Erythroblast (primary cell): ENCODE data around the gene TAS2R60.

Experiments used
- DNase-seq, 2 experiments: peaks; one replicate each; lab custom pipeline; 2025; lab: John Stamatoyannopoulos, UW
- GATA1 ChIP-seq: IDR thresholded peaks from 2 replicates; pipeline ENCODE4 v1.6.1; 2011; ENCODE audit warnings: low read depth, mild to moderate bottlenecking, control low read depth, low read length, moderate library complexity
- POLR2A ChIP-seq: IDR thresholded peaks from 2 replicates; pipeline ENCODE4 v1.6.1; 2011; ENCODE audit warnings: mild to moderate bottlenecking, low read length

Gene TAS2R60

DNA sequence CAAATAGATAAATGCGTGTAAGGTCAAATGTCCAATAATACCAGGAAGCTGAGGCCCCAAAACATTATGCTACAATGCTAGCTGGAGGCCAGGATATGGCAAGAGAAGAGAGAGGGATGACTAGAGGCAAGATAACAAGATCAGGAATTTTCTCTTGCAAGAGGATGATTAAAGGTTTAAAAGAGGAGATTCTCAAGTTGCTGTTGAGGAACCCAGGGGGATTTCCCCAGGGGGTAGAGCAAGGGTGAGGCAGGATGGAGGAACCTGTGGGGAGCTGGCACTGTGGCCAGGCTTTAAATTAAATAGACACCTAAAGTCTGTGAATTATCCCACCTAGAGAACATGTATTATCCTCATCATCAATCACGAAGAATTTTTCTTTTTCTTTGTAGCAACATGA lies 3.4 kb upstream of the TAS2R60 start:
- TF ChIP-seq GATA1 (no peak), POLR2A (no peak)
- DNase-seq, result no peak

DNA sequence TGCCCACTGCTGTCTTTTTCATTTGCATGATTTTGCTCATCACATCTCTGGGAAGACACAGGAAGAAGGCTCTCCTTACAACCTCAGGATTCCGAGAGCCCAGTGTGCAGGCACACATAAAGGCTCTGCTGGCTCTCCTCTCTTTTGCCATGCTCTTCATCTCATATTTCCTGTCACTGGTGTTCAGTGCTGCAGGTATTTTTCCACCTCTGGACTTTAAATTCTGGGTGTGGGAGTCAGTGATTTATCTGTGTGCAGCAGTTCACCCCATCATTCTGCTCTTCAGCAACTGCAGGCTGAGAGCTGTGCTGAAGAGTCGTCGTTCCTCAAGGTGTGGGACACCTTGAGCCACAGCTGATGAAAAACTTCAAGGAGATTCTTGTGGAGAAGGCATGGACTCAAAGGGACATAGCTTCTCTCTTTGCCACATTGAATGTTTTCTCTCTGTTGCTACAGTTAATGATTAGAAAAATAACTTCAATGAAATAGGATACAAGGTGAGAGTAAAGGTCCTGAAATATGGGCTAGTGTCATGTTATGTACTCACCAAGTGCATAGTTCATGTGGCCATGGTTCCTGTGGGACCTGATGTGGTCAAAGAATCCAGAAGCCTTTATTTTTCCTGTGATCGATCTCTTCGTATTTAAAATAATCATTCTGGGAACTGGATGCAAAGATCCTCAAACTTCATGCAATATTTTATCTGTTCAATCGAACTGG lies 970 bp downstream of the TAS2R60 start:
- DNase-seq, result no peak
- no peak for TF ChIP-seq POLR2A
- TF ChIP-seq GATA1, result no peak

DNA sequence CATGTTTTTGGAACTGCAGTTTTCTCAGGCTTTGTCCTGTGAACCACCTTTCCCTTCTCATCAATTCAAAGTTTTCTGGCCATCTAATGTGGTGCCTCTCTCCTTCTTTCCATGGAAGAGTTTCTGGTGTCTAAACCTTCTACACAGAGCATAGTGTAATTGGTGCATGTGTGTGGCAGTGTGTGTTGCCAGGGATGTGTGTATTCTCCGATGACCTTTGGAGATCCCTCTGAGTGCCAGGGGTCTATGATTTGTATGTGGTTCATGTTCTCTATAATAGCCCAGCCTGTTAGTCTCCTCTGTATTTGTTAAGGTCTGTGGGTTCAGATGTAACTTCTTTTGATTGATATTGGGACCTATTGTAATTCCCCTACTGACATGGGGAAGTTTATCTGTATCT lies 1.5 kb downstream of the TAS2R60 start:
- no peak for TF ChIP-seq POLR2A
- no peak for TF ChIP-seq GATA1

DNA sequence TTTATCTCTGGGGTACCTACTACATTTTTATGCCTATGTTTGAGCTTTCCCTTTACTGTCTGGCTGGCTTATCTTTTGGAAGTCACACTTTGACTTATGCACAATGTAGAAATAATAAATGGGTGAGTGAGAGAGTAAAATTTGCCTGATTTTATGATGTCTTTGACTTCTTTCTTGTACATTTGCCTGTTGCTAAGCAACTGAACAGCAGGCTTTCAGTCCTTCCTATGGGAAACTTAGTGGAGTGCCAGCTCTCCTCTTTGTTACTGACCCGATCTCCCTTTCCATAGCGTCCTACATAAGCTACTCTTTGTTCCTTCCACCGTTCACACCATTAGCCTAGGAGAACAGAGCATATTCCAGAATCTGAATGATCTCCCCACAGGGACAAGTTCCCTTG lies 4.2 kb downstream of the TAS2R60 start:
- DNase-seq, result no peak
- no peak for TF ChIP-seq GATA1
- no peak for TF ChIP-seq POLR2A

More for the DNA sequence above, 1.5 kb downstream of the TAS2R60 start:
- no peak for DNase-seq

DNA sequence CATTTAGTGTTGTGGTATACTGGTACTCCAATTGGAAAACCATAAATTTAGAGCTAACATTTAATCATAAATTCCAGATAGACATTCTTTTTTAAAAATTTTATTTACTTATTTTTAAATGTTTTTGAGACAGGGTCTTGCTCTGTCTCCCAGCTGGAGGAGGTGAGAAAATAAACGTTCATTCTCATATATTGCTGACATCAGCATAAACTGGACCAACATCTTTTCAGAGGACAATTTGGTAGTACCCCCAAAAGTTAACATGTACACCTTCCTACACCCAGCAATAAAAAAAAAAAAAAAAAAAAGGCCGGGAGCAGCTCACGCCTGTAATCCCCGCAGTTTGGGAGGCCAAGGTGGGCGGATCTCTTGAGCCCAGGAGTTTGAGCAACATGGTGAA lies 5.2 kb downstream of the TAS2R60 start:
- no peak for DNase-seq
- TF ChIP-seq GATA1, result no peak
- TF ChIP-seq POLR2A, result no peak

DNA sequence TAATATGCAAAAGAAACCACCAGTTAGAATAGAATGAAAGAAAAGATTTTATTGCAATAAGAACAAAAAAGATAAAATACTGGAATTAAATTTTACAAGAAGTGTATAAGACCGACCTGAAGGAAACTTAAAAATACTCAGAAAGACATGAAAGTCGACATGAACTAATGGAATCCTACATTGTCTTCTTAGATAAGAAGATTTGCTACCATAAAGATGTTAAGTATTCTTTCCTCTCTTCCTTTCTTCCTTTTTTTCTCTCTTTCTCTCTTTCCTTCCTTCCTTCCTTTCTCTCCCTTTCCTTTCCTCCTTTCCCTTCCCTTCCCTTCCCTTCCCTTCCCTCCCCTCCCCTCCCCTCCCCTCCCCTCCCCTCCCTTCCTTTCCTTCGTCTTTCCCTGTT lies 6.5 kb downstream of the TAS2R60 start:
- DNase-seq, result no peak
- no peak for TF ChIP-seq POLR2A
- TF ChIP-seq GATA1, result no peak

DNA sequence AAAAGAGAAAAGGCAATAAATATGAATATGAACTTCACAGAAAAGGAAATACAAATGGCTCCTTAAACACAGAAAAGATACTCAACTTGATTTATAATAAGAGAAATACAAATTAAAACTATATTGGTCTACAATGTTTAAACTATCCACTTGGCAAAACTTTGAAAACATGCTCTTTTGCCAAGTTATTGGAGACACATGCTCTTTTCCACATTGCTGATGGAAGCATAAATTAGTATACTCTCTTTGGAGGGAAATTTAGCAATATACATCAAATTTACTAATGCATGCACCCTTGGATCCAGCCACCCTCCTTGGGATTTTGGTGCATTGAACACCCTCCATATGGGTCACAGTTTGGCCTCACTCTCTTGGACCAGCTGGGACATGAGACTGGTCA lies 7.9 kb downstream of the TAS2R60 start:
- DNase-seq, result no peak
- TF ChIP-seq GATA1, result no peak
- TF ChIP-seq POLR2A, result no peak

DNA sequence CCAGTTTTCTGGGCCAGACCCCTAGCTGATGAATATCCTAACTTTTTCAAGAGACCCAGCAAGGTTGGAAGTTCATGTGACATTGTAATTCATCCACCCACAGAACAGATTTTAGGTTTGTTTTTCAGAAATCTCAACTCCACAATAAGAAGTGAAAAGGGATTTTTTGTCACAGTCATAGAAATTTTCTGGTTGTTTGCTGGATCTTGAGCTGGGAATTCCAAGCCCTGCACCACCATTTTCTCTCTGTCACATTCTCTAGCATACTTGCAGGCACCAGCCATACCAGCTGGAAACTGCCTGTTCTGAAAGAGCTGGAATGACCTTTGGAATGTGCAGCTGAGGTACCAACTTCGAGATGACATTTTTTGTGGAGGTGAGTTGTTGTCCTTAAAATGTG lies 8.5 kb downstream of the TAS2R60 start:
- no peak for DNase-seq

DNA sequence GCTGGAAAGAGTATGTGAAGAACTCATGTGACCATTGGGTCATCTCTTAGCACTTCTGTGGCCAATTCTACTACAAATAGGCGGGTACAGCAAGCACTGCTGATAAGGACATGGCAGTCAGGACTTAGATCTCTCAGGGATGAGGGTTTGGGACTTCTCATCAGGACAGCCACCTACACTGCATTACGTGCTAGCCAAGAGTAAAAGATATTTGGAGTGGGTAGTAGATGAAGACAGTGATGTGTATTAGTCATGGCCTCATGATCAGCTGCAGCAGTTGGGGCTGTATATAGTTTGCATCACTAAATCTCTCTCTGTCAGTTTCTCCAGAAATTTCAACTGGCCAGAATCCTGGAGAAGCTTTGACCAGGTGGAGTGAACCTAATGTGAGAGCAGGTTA lies 9.2 kb downstream of the TAS2R60 start:
- no peak for TF ChIP-seq POLR2A

More for the DNA sequence above, 8.5 kb downstream of the TAS2R60 start:
- TF ChIP-seq POLR2A, result no peak
- no peak for TF ChIP-seq GATA1

DNA sequence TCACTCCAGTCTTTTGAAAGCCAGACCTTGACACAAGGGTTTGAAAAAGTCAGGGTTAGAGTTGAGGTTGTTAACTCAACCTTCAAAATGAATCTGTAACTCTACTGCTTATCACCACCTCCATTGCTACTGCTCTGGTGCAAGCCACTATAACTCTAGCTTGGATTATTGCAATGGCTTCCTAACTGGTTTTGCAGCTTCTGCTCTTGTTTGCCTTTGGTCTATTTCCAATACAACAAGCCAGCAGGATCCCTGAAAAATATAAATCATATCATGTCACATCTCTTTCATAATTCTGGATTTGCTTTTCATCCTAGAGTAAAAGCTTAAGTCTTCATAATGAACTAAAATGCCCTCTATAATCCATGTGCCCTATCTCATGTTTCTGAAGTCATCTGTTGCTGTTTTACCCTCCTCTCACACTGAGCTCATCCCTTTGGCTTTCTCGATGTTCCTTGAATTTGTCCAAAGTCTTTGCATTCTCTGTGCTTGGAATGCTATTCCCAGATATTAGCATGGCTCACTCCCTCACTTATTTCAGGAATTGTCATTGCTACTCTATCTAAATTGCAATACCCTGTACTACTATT lies 10.9 kb downstream of the TAS2R60 start:
- no peak for TF ChIP-seq GATA1
- no peak for TF ChIP-seq POLR2A
- no peak for DNase-seq

More for the DNA sequence above, 9.2 kb downstream of the TAS2R60 start:
- no peak for DNase-seq

DNA sequence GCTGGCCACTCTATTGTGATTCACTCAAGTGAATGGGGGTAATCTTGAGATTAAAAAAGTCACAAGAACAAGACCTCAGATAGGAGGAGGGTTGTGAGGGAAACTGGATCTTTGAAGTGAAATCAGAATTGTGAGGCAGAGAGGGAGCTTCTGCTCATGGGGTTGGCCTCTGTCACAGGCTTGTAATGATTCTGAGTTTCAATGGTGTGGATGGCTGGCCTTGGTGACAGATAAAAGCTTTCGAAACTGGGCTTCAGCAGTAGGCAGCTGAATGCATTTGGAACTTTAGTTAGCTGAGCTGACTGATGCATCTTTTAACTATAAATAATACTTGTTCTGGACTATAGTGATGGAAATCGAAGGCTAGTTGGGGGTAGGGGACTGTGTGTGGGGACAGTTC lies 12.2 kb downstream of the TAS2R60 start:
- TF ChIP-seq GATA1 (no peak), POLR2A (no peak)
- DNase-seq, result no peak

DNA sequence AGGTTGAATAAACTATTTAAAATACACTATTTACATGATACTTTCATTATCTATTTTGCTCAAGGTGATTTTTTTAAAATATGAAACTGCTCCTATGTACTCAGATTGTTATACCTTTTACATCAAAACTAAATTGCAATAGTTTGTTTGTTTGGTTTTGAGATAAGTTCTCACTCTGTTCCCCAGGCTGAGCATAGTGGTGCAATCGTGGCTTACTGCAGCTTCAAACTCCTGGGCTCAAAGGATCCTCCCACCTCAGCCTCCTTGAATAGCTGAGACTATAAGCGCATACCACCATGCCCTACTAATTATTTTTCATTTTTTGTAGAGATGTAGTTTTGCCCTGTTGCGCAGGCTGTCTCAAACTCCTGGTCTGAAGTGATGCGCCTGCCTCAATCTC lies 12.7 kb downstream of the TAS2R60 start:
- no peak for TF ChIP-seq GATA1
- DNase-seq, result no peak

DNA sequence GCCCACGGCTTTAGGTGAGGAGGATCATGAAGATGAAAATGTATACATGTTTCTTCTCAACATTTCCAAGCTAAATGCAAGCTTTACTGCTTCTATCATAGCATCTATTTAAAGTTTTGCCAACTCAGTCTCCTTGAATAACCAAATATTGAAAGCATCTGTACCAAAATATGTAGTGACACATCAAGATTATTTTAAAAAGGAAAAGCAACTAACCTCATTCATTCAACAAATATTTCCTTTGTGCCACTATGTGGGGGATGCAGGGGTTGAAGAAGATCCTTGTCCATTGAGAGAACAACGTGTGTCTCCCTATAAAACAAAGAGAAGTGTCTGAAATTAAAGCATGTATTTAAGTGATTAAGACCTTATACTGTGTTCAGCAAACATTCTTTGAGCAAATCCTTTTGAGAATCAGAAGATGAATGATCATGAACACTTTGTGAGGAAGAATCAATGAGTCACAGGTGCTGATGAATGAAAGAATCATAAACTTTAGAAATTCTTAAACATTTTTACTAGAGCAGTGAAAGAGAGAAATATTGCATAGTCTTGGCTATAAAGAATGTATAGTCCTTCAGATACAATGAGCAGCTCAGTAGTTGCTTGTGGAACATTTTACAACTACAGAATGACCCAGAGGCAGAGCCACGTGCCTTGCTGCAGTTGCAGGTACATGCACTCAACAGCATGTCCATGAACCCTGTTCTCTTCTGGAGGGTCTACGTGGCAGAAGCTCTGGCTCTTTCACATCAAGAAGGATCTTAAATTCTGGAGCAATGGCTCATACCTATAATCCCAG lies 13.9 kb downstream of the TAS2R60 start:
- TF ChIP-seq POLR2A (no peak), GATA1 (no peak)
- DNase-seq, result no peak

DNA sequence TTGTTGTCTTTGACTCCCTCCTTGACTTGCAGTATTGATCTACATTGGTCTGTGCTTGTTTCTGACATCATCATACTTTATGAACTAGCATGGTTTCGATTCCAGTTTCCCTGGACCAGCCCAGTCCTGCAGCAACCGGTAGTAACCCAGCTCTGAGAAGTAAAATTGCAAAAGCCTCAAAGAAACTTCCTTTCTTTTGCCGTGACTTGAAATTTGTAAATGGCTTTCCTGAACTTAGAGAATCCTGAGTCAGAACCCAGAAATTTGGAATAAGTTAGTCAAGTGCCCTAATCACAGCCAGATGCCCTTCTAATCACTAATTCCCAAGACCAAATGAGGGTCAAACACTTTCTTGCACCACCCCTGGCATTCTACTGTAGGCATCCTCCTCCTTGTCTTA lies 15.0 kb downstream of the TAS2R60 start:
- no peak for DNase-seq

DNA sequence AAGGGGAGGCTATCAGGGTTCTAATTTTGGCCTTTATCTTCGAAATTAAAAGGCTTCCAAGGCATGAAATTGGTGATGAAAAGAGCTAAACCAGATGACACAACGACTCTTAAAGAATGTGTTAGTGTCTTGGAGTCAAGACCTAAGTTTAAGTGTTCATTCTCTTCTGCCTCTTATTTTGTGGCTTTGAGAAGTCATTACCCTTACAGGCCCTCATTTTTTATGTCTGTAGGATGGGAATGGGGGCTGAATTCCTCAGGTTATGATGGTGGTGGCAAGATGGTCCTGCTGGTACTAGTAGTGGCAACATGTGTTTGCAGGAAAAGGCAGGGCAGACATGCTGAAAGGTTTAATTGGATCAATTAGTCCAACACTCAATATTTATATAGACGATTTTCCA lies 15.4 kb downstream of the TAS2R60 start:
- no peak for DNase-seq
- TF ChIP-seq POLR2A, result no peak

More for the DNA sequence above, 15.0 kb downstream of the TAS2R60 start:
- no peak for TF ChIP-seq POLR2A
- no peak for TF ChIP-seq GATA1
